ENCODE results near the gene KCNMB2.

DNA sequence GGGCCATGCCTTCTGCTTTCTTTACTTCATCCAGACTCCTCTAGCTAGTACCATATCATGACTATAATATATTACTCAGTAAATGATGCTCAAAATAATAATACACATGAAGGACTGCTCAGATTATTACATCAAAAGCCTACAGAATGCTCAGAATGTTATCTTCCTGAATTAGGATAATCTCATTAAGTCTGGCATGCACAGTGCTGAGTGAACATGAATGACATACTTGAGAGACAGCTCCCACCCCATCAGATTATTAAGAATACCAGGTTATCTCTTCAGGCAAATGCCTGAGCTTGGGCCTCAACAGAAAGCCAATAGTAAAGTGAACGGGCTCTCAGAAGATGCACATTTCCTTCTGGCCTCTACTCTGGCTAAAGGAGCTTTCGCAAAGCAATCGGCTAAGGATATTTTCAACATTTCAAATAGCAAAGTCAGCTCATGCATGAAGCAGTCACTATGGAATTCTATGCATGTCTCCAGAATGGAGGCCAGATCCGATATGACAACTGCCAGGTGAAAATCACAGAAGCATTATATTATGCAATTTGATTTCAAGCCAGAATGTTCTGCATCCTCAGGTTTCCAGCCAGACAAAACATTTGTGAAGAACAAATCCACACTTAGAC lies 122.6 kb downstream of the KCNMB2 start:
- TF ChIP-seq CTCF (IDR thresholded peaks at IDR 0.05) (no peak), REST (IDR thresholded peaks at IDR 0.05; ENCODE audit: low read depth, low read length) (no peak), MEF2A (IDR thresholded peaks at IDR 0.05; ENCODE audit: borderline replicate concordance, low read depth) (no peak), FOXJ3 (CRISPR knock-in tag; IDR thresholded peaks at IDR 0.05) (no peak), GATA2 (CRISPR knock-in tag; IDR thresholded peaks at IDR 0.05) (no peak), YY1 (IDR thresholded peaks at IDR 0.05; ENCODE audit: low read depth) (no peak), EP300 (IDR thresholded peaks at IDR 0.05; ENCODE audit: borderline replicate concordance in 1 of 2, low read depth in 1 of 2, low read length in 1 of 2) (no peak), USF2 (IDR thresholded peaks at IDR 0.05; ENCODE audit: borderline replicate concordance, low read depth, low read length) (no peak), RAD21 (IDR thresholded peaks at IDR 0.05; ENCODE audit: low read length) (no peak), TEAD4 (IDR thresholded peaks at IDR 0.05; ENCODE audit: borderline replicate concordance, insufficient read depth) (no peak), ELF1 (IDR thresholded peaks at IDR 0.05) (no peak), POLR2AphosphoS5 (IDR thresholded peaks at IDR 0.05; ENCODE audit: low read depth, low read length) (no peak)

Measured in SK-N-SH (cell line).